GM12874 (cell line): ENCODE results near the gene PREX1.

Experiments
- TF ChIP-seq, protein P1 (sequence below): IDR thresholded peaks from 2 replicates; pipeline ENCODE4 v1.5.1; 2011; ENCODE audit warnings: low read depth, mild to moderate bottlenecking, control low read depth, low read length, moderate library complexity; ENCODE audit not compliant: insufficient read depth

PREX1 gene

DNA sequence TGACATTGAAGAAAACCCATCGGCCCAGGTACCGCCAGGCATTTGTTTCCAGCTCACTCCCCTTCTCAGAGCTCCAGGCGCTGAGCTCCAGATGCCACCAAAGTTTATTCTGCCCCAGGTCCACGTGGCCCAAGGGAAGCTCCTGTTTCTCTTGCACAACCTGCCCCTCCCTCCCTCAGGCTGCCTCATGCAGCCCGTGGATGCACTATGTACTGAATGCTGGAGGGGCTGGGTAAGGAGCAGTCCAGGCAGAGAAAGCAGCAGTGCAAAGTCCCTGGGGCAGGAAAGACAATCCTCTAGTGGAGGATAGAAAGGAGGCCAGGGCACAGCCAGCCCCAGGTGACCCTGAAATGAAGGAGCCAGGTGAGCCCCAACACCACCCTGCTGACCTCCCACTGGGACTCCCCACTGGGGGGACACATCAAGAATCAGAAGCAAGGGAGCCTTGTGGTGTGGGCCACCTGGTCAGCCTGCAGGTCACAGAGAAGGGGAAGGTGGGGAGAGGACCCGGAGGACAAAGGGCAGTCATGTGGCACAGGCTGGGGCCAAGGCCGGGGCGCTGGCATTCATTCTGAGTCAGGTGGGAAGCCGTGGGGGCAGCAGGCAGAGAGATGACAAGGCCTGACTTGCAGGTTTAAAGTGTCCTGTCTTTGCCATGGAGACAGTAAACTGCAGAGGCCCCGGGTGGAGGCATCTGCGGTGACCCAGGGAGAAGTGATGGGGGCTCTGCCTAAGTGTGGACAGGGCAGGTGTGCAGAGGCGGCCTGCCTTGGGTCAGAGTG, 230.1 kb downstream of the PREX1 start:
- TF ChIP-seq, protein P1, sequence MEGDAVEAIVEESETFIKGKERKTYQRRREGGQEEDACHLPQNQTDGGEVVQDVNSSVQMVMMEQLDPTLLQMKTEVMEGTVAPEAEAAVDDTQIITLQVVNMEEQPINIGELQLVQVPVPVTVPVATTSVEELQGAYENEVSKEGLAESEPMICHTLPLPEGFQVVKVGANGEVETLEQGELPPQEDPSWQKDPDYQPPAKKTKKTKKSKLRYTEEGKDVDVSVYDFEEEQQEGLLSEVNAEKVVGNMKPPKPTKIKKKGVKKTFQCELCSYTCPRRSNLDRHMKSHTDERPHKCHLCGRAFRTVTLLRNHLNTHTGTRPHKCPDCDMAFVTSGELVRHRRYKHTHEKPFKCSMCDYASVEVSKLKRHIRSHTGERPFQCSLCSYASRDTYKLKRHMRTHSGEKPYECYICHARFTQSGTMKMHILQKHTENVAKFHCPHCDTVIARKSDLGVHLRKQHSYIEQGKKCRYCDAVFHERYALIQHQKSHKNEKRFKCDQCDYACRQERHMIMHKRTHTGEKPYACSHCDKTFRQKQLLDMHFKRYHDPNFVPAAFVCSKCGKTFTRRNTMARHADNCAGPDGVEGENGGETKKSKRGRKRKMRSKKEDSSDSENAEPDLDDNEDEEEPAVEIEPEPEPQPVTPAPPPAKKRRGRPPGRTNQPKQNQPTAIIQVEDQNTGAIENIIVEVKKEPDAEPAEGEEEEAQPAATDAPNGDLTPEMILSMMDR: no peak

DNA sequence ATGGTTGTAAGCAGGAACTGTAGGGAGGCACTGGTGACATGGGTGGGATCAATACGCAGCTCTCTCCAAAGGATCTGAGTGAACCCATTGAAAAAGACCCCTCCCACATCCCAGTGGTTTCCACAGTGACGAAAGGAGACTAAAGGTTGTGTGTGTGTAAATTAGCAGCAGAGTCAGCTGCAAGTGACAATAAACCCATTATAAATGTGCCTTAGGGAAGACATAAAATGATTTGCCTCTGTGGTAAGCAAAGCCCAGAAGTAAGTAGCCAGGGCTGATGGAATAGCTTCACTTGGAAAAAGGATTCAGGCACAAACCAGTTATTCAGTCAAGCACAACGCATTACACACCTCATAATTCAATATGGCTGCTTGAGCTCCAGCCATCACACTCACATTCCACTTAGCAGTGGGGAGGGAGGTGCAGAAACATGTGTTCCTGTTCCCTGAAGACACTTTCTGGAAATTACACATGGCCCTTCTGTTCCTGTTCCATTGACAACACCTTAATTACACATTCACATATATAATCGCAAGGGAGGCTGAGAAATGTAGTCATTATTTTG, 231.4 kb downstream of the PREX1 start:
- TF ChIP-seq, protein P1: no peak

DNA sequence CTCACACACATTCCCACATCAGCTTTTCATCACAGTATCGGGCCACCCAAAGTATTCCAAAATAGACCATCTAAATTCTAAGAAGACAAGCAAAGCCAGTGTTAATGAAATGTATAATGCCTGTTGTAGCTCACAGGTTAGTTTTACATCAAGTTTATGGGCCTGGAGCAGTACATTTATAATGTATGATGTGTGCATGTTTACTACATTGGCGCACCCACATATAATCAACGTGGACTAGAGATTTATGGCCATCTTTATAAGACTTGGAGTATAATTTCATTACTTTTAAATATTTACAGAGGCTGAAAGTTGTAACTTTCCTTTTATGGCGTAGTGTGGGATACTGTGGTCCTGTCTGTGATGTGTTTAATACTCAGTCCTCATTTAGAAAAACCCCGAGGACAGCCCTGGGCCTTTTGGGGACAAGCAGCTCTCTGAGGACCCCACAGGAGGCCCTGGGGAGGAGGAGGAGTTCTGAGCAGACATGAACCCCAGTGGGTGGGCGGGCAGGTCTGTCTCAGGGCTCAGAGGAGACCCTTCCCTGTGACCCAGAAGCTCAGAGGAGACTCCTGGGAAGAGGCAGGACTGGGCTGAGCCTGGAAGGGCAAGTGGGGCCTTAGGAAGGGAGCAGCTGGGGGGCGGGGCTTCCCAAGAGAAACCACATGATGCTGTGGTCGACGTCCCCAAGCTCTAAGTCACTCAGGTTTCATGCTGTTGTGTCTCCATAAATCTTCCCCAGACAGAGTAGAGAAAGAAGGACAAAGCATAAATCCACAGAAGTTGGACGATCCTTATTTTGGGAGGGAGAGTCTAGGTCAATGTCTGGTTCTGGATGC, 232.1 kb downstream of the PREX1 start:
- TF ChIP-seq, protein P1: no peak

DNA sequence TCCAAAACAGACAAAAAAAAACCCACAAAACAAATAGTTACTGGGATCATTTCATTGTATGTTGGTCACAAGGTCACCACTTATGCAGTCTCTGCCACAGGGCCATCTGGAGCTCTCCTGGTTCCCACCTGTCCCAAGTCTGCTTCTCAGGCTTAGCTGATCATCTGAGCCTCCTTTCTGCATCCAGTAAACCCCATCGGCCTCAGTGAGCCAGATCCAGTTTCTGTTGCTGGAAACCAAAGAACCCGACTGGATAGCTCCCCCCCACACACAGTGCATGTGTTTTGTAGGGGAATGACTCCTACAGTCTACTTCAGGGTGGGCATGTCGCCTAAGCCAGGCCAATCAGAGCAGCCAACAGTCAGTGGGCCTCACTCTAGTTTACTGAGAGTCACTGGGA, 233.3 kb downstream of the PREX1 start:
- TF ChIP-seq, protein P1: no peak

DNA sequence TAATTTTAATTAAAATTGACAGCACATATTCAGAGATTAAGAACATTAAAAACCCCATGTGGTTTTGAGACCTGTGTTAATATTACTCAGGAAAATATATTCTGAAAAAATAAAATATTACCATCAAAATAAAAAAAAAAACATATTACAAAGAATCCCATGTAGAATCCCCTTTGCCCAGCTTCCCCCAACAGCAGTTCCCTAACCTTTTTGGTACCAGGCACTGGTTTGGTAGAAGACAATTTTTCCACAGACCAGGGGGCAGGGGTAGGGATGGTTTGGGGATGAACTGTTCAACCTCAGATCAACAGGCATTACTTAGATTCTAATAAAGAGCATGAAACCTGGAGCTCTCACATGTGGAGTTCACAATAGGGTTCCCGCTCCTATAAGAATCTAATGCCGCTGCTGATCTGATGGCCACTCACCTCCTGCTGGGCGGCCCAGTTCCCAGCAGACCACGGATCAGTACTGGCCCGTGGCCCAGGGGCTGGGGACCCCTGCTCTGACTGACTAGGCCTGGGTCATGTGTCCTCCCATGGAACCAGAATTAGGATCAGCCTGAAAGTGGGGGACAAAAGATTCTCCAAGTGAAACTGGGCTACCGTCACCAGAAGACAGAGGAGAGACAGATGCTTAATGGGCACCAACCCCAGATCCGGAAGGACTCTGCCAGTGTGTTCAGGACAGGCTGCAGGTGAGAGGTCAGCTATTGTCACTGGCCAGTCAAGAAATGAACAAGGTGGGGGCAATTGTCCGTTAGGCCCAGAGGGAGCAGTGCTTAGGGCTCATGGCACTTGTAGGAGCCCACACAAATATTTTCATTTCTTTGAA, 235.5 kb downstream of the PREX1 start:
- TF ChIP-seq, protein P1: no peak

DNA sequence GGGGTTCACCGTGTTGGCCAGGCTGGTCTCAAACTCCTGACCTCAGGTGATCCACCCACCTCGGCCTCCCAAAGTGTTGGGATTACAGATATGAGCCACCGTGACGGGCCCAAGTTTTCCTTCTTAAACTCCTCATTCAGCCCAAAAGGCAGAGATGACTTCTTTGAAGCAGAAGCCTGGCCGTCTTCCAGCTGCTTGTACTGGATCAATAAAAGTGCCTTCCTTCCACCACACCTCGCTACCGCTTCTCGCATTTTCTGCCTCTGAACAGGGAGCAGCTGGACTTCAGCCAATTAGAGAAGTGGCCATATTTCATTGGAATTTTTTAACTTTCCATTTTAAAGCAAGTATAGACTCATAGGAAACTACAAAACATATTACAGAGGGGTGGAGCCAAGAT, 241.1 kb downstream of the PREX1 start:
- TF ChIP-seq, protein P1: no peak
